Erythroblast (primary cell): ENCODE measurements around the gene ZNF487.

Source experiments
- GATA1 ChIP-seq: IDR thresholded peaks from 2 replicates; pipeline ENCODE4 v1.6.1; 2011; ENCODE audit warnings: low read depth, mild to moderate bottlenecking, control low read depth, low read length, moderate library complexity
- POLR2A ChIP-seq: IDR thresholded peaks from 2 replicates; pipeline ENCODE4 v1.6.1; 2011; ENCODE audit warnings: mild to moderate bottlenecking, low read length

DNA sequence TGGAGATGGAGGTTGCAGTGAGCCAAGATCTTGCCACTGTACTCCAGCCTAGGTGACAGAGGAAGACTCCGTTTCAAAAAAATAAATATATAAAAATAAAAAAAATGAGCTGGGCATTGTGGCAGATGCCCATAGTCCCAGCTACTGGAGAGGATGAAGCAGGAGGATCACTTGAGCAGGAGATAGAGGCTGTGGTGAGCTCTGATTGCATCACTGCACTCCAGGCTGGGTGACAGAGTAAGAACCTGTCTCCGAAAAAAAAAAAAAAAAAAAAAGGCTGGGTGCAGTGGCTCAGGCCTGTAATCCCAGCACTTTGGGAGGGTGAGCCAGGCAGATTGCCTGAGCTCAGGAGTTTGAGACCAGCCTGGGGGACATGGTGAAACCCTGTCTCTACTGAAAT, 11.8 kb downstream of the ZNF487 start:
- TF ChIP-seq POLR2A (no peak), GATA1 (no peak)
